Fibroblast of the aortic adventitia (primary cell): ENCODE measurements around the gene GOLM1. TPM values are rescaled to one million over a fixed set of nuclear protein-coding genes. Genes with fewer than 3 reads are reported as not detected.

ENCODE experiments used
- DNase-seq: peaks from one replicate; pipeline ENCODE4 v3.0.0-alpha.2; 2010; ENCODE audit warnings: low read depth
- H3K4me3 ChIP-seq: 2 replicates; pipeline ENCODE4 v1.5.1; 2011; ENCODE audit warnings: low read depth, mild to moderate bottlenecking, control low read depth, low read length, moderate library complexity
- total RNA-seq: library from RNA; depleted of rRNA; stranded (reverse); fragments of >200 nt; gene quantifications from 2 replicates; pipeline ENCODE4 v1.2.3, GENCODE V29; 2012; ENCODE audit warnings: low replicate concordance
- TF ChIP-seq, protein P1 (sequence below): IDR thresholded peaks from 2 replicates; pipeline ENCODE4 v1.5.1; 2011; ENCODE audit warnings: mild to moderate bottlenecking, low read length, control low read depth, inconsistent platforms; ENCODE audit not compliant: insufficient read depth

Gene GOLM1
- total RNA-seq, 1 donor = 53.5 TPM

DNA sequence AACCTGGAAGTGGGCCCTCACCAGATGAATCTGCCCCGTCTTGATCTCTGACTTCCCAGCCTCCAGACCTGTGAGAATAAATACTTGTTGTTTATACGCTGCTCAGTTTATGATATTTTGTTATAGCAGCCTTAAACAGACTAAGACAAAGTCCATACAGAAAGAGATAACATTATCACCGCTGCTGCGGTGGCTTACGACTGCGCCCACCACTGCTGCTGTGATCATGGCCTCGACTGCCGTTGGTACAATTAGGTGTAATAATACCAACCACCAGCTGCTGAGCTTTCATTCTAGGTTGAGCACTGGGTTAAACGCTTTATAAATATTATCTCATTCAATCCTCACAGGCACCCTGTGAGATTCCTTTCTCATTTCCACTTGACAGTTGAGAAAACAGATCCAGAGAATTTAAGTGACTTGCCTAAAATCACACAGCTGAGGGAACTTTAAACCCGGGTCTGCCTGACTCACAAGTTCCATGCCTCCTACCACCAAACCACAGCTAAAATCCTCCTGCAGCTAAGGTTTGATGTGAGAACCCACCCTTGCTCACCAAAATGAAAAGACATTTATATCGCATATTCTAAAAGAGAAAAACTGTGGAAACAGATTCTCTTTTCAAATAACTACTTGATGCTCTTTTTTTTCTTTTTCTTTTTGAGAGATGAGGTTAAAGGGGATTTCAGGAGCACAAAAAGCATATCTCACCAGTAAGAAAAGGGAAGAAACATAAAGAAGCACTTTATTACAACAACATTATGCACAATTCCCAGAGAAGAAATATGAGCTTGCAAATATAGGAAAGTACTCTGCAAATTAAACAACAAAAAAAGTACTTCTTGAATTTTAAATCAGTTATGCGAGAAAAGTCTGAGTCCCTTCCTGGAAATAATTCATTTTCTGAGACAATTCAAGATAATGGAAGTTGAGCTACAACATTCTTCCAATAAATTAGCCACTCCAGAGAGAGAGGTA lies 23.9 kb downstream of the GOLM1 start:
- no peak overlapping the region for H3K4me3 ChIP-seq
- TF ChIP-seq, protein P1, sequence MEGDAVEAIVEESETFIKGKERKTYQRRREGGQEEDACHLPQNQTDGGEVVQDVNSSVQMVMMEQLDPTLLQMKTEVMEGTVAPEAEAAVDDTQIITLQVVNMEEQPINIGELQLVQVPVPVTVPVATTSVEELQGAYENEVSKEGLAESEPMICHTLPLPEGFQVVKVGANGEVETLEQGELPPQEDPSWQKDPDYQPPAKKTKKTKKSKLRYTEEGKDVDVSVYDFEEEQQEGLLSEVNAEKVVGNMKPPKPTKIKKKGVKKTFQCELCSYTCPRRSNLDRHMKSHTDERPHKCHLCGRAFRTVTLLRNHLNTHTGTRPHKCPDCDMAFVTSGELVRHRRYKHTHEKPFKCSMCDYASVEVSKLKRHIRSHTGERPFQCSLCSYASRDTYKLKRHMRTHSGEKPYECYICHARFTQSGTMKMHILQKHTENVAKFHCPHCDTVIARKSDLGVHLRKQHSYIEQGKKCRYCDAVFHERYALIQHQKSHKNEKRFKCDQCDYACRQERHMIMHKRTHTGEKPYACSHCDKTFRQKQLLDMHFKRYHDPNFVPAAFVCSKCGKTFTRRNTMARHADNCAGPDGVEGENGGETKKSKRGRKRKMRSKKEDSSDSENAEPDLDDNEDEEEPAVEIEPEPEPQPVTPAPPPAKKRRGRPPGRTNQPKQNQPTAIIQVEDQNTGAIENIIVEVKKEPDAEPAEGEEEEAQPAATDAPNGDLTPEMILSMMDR = no peak
- no peak for DNase-seq

DNA sequence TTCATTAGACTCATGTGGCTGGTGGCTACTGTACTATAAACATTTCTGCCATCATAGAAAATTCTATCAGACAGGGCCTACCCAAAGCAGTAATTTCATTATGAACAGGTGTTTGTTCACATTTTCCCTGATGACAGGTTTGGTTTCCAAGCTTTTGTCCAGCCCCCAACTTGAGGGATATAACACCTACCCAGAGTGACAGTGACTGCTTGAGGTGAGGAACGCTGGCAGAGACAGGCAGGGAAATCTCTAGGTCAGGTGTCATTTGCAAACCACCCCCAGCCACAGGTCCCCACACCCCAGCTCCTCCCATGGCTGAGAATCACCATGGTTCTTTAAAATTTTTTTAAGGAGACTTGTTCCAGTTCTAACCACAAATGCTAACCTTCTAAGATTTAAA lies 25.5 kb downstream of the GOLM1 start:
- H3K4me3 ChIP-seq = no peak overlapping the region
- TF ChIP-seq, protein P1 = no peak
- DNase-seq = no peak

DNA sequence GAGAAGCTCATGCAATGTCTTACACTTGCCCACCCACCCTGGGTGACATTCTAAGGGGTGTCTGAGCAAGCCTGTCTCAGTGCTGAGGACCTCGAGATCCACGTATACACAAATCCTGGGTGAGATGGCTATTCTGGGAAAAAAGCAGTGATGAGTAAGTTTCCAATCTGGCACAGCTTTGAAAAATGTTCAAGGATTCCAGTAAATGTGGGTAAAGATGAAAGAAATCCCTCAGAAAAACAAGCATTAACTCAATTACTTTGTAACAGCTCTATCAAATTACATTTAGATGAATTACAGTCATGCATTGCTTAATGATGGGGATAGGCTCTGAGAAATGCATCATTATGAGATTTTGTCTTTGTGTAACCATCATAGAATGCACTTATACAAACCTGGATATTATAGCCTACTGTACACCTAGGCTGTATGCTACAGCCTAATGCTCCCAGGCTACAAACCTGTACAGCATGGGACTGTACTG lies 26.9 kb downstream of the GOLM1 start:
- TF ChIP-seq, protein P1 = no peak
- peak; percentile 44 for DNase-seq

DNA sequence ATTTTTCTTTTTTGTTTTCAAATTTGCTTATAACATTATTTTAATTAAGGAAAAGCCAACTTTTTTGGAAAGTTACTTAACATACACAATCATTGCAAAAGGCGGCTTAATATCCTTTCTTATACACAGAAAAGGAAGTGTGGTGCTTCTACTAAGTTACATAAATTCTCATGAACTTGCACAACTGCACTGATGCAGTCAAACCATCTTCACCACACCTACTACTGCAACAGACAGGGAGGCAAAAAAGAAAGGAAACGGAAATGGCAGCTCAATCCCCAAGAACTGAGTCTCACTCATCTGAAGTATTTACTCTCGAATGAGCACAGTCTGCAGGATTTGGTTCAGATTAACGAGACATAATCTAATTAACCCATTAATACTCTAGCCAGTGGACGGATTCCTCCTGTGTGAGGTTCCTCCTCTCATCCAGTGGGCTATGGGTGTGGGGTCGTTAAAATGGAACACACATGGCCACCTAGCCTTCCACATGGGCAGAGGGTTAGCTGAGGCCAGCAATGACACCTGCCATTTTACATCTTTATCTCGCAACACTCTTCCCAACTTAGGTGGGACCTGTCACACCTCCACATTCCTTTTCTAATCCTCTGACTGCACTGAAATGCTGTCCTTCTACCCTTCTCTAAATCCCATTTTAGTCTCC lies 30.0 kb downstream of the GOLM1 start:
- TF ChIP-seq, protein P1 = no peak
- DNase-seq = no peak

More for the DNA sequence above, 26.9 kb downstream of the GOLM1 start:
- no peak overlapping the region for H3K4me3 ChIP-seq

DNA sequence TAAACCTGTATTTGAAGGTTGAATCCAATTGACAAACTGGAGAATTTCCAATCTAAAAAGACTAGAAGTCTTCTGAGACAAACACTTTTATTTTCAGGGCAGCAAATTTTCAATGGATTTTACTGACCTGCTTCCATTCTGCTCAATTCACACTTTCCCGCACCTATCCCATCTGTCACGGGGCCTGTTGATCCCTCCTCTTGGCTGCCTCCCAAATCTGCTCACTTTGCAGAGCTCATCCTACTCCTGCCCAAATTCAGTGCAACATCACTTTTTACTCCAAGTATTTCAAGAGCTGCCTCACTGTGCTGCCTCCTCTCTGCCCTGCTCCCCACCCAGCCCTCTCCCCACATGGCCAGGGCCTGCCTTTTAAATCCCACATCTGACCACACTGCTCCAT lies 35.1 kb downstream of the GOLM1 start:
- H3K4me3 ChIP-seq = no peak overlapping the region
- TF ChIP-seq, protein P1 = no peak
- DNase-seq = no peak

More for the DNA sequence above, 30.0 kb downstream of the GOLM1 start:
- no peak overlapping the region for H3K4me3 ChIP-seq

DNA sequence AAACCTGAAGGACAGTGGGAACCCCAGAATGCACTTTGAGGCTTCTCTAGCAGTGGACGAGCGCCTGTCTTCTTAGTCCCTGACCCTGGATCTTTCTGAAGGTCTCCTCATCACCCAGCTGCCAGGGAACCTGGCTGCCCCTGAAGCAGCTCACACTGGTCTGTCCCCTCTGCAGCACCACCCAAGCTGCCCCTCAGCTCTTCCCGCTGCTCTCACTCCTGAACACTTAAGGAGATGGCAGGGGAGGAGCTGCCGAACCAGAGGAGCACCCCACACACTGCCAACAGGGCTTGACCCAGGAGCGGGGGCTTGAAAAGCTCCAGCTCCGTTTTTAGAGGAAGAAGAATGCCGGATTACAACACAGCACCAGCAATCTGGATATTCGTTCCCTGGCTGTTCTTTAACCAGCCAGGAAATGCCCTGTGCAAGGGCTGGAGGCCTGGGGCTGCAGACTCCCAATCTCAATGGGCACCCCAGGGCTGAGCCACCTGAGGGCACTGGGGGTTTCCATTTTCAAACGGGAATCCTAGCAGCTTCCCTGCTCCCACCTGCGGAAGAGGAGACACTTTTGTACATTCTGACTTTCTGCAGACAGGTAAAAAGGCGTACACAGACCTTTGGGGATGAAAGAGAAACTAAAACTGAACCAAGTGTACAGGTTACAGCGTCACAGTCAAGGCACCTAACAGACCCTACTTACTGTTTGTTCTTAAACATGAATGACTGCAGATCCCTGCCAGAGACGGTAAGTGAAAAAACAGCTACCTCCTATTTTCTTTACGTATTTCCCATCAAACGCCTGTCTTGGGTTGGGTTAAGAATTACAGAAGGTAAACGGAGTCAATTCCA lies 36.3 kb downstream of the GOLM1 start:
- DNase-seq = no peak
- no peak overlapping the region for H3K4me3 ChIP-seq
- TF ChIP-seq, protein P1 = no peak
